SK-N-SH (cell line): ENCODE measurements around the gene MYO1B.

Source experiments
- EZH2phosphoT487 ChIP-seq: fragments of 200-600 bp; sonication (generic); IDR thresholded peaks from 2 replicates; pipeline ENCODE4 v1.6.1; 2017; ENCODE audit warnings: low read depth, mixed run types, mild to moderate bottlenecking, antibody characterized with exemption, moderate library complexity, borderline replicate concordance
- FOSL2 ChIP-seq: IDR thresholded peaks from 2 replicates; pipeline ENCODE4 v1.4.0; 2012; ENCODE audit warnings: low read depth, mild to moderate bottlenecking, moderate library complexity, borderline replicate concordance
- IRF3 ChIP-seq: fragments of 150-350 bp; IDR thresholded peaks from 2 replicates; pipeline ENCODE4 v1.6.1; 2016; ENCODE audit warnings: mild to moderate bottlenecking, low read depth, low read length
- POLR2AphosphoS5 ChIP-seq: IDR thresholded peaks from 2 replicates; pipeline ENCODE4 v1.6.1; 2012; ENCODE audit warnings: low read depth, low read length
- SIN3A ChIP-seq: IDR thresholded peaks from 2 replicates; pipeline ENCODE4 v1.6.1; 2012; ENCODE audit warnings: low read depth, mild to moderate bottlenecking, low read length, moderate library complexity, borderline replicate concordance
- YY1 ChIP-seq: IDR thresholded peaks from 2 replicates; pipeline ENCODE4 v1.4.0; 2012; ENCODE audit warnings: low read depth, mild to moderate bottlenecking
- TF ChIP-seq, protein P1 (sequence below): fragments of 200-600 bp; sonication (generic); IDR thresholded peaks from 2 replicates; pipeline ENCODE4 v1.6.1; 2017; ENCODE audit warnings: antibody characterized with exemption, mild to moderate bottlenecking, moderate library complexity
- TF ChIP-seq, protein P2 (sequence below): IDR thresholded peaks from 2 replicates; pipeline ENCODE4 v1.4.0; 2012; ENCODE audit warnings: low read depth
- TF ChIP-seq, protein P3 (sequence below): IDR thresholded peaks from 2 replicates; pipeline ENCODE4 v1.4.0; 2012; ENCODE audit warnings: low read depth, borderline replicate concordance

DNA sequence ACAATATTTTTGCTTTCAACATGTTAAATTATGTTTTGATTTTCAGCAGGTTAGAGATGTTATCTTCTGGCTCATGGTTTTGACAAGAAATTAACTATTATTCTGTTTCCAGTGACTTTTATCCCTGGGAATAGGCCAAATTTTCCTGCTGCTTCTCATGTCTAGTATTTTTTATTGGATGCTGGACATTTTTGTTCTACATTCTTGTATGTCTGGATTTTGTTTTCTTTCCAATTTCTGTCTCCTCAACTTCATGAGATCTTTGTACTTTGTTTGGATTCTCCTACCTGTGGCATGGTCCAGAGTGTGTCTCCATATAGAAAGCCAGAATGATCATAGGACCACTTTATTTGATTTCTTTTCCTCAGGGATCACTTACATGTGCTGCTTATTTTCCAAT is 33.1 kb upstream of the MYO1B start:
- TF ChIP-seq EZH2phosphoT487 (no peak), POLR2AphosphoS5 (no peak), IRF3 (no peak), FOSL2 (no peak), SIN3A (no peak), YY1 (no peak)
- TF ChIP-seq, protein P1, sequence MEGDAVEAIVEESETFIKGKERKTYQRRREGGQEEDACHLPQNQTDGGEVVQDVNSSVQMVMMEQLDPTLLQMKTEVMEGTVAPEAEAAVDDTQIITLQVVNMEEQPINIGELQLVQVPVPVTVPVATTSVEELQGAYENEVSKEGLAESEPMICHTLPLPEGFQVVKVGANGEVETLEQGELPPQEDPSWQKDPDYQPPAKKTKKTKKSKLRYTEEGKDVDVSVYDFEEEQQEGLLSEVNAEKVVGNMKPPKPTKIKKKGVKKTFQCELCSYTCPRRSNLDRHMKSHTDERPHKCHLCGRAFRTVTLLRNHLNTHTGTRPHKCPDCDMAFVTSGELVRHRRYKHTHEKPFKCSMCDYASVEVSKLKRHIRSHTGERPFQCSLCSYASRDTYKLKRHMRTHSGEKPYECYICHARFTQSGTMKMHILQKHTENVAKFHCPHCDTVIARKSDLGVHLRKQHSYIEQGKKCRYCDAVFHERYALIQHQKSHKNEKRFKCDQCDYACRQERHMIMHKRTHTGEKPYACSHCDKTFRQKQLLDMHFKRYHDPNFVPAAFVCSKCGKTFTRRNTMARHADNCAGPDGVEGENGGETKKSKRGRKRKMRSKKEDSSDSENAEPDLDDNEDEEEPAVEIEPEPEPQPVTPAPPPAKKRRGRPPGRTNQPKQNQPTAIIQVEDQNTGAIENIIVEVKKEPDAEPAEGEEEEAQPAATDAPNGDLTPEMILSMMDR = no peak
- TF ChIP-seq, protein P2, sequence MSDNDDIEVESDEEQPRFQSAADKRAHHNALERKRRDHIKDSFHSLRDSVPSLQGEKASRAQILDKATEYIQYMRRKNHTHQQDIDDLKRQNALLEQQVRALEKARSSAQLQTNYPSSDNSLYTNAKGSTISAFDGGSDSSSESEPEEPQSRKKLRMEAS = no peak
- TF ChIP-seq, protein P3, sequence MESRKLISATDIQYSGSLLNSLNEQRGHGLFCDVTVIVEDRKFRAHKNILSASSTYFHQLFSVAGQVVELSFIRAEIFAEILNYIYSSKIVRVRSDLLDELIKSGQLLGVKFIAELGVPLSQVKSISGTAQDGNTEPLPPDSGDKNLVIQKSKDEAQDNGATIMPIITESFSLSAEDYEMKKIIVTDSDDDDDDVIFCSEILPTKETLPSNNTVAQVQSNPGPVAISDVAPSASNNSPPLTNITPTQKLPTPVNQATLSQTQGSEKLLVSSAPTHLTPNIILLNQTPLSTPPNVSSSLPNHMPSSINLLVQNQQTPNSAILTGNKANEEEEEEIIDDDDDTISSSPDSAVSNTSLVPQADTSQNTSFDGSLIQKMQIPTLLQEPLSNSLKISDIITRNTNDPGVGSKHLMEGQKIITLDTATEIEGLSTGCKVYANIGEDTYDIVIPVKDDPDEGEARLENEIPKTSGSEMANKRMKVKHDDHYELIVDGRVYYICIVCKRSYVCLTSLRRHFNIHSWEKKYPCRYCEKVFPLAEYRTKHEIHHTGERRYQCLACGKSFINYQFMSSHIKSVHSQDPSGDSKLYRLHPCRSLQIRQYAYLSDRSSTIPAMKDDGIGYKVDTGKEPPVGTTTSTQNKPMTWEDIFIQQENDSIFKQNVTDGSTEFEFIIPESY = no peak
